Liver (tissue), 9 donors: Measurements from ENCODE around the gene C2. TPM values are rescaled to one million over a fixed set of nuclear protein-coding genes. Genes with fewer than 3 reads are reported as not detected.

ENCODE experiments used
- DNase-seq: peaks from one replicate; pipeline ENCODE4 v3.0.0-alpha.2; 2017; ENCODE audit warnings: low spot score
- H3K27ac ChIP-seq, 2 donors: one replicate each; pipeline ENCODE4 v1.7.0; 2013; ENCODE audit warnings: inconsistent platforms in 2 of 2, low read length in 2 of 2, control low read depth in 1 of 2, low read depth in 1 of 2, mild to moderate bottlenecking in 1 of 2
- H3K27me3 ChIP-seq, 4 donors: one replicate each; pipeline versions ENCODE4 v1.6.1 to v1.7.0; 2013; ENCODE audit warnings: low read length in 3 of 4, inconsistent platforms in 1 of 4, mild to moderate bottlenecking in 1 of 4, moderate library complexity in 1 of 4; ENCODE audit not compliant: control insufficient read depth in 4 of 4, insufficient read depth in 4 of 4
- H3K36me3 ChIP-seq, 4 donors: one replicate each; pipeline versions ENCODE4 v1.6.1 to v1.7.0; 2013; ENCODE audit warnings: low read length in 3 of 4, mild to moderate bottlenecking in 3 of 4, low read depth in 1 of 4, moderate library complexity in 1 of 4; ENCODE audit not compliant: control insufficient read depth in 4 of 4, insufficient read depth in 3 of 4
- H3K4me1 ChIP-seq, 4 donors: one replicate each; pipeline versions ENCODE4 v1.6.1 to v1.7.0; 2013; ENCODE audit warnings: low read length in 3 of 4, mild to moderate bottlenecking in 3 of 4, moderate library complexity in 1 of 4; ENCODE audit not compliant: control insufficient read depth in 4 of 4, insufficient read depth in 4 of 4
- H3K4me3 ChIP-seq, 3 donors: one replicate each; pipeline versions ENCODE4 v1.6.1 to v1.7.0; 2013; ENCODE audit warnings: low read length in 3 of 3, control low read depth in 1 of 3, low read depth in 1 of 3, mild to moderate bottlenecking in 1 of 3
- H3K9ac ChIP-seq, 2 donors: one replicate each; pipeline ENCODE4 v1.7.0; 2013; ENCODE audit warnings: low read length in 2 of 2, mild to moderate bottlenecking in 2 of 2, moderate library complexity in 2 of 2, control low read depth in 1 of 2, low read depth in 1 of 2
- H3K9me3 ChIP-seq, 4 donors: one replicate each; pipeline versions ENCODE4 v1.6.1 to v1.7.0; 2013; ENCODE audit warnings: low read length in 3 of 4; ENCODE audit not compliant: control insufficient read depth in 4 of 4
- ATF3 ChIP-seq: IDR thresholded peaks from 2 replicates; pipeline ENCODE4 v1.6.1; 2016; ENCODE audit warnings: antibody characterized with exemption
- CTCF ChIP-seq: fragments of 150-350 bp; IDR thresholded peaks from 2 replicates; pipeline ENCODE4 v1.5.1; 2017; ENCODE audit warnings: improper control_type of control experiment, low read depth, low read length; ENCODE audit not compliant: missing input control
- EGR1 ChIP-seq, 2 donors: IDR thresholded peaks; 2 replicates each; pipeline ENCODE4 v1.6.1; 2016 to 2018; ENCODE audit warnings: antibody characterized with exemption in 2 of 2, low read depth in 2 of 2
- FOXA1 ChIP-seq: IDR thresholded peaks from 2 replicates; pipeline ENCODE4 v1.6.1; 2016; ENCODE audit warnings: antibody characterized with exemption
- FOXA2 ChIP-seq: IDR thresholded peaks from 2 replicates; pipeline ENCODE4 v1.6.1; 2016; ENCODE audit warnings: antibody characterized with exemption
- GABPA ChIP-seq, 2 donors: IDR thresholded peaks in 1 of 2; conservative IDR thresholded peaks in 1 of 2; 2 replicates each; pipeline ENCODE4 v1.6.1; 2016; ENCODE audit warnings: antibody characterized with exemption in 2 of 2, mild to moderate bottlenecking in 1 of 2, moderate library complexity in 1 of 2
- HNF4A ChIP-seq, 2 donors: conservative IDR thresholded peaks; 2 replicates each; pipeline ENCODE4 v1.6.1; 2016; ENCODE audit warnings: antibody characterized with exemption in 2 of 2, mild to moderate bottlenecking in 2 of 2
- HNF4G ChIP-seq: IDR thresholded peaks from 2 replicates; pipeline ENCODE4 v1.6.1; 2016; ENCODE audit warnings: antibody characterized with exemption
- JUND ChIP-seq, 2 donors: IDR thresholded peaks; 2 replicates each; pipeline ENCODE4 v1.6.1; 2016; ENCODE audit warnings: antibody characterized with exemption in 2 of 2
- MAX ChIP-seq: IDR thresholded peaks from 2 replicates; pipeline ENCODE4 v1.6.1; 2016; ENCODE audit warnings: antibody characterized with exemption
- NR2F2 ChIP-seq: IDR thresholded peaks from 2 replicates; pipeline ENCODE4 v1.6.1; 2016; ENCODE audit warnings: antibody characterized with exemption
- RAD21 ChIP-seq, 2 donors: IDR thresholded peaks; 2 replicates each; pipeline ENCODE4 v1.6.1; 2016; ENCODE audit warnings: antibody characterized with exemption in 2 of 2, mild to moderate bottlenecking in 2 of 2
- REST ChIP-seq: IDR thresholded peaks from 2 replicates; pipeline ENCODE4 v1.6.1; 2016; ENCODE audit warnings: antibody characterized with exemption, mild to moderate bottlenecking
- RXRA ChIP-seq, 2 donors: IDR thresholded peaks; 2 replicates each; pipeline ENCODE4 v1.6.1; 2017 to 2018; ENCODE audit warnings: antibody characterized with exemption in 2 of 2, mild to moderate bottlenecking in 1 of 2
- SP1 ChIP-seq: IDR thresholded peaks from 2 replicates; pipeline ENCODE4 v1.6.1; 2018; ENCODE audit warnings: antibody characterized with exemption, mild to moderate bottlenecking
- TAF1 ChIP-seq: conservative IDR thresholded peaks from 2 replicates; pipeline ENCODE4 v1.6.1; 2016; ENCODE audit warnings: antibody characterized with exemption, mild to moderate bottlenecking
- YY1 ChIP-seq: IDR thresholded peaks from 2 replicates; pipeline ENCODE4 v1.6.1; 2016; ENCODE audit warnings: antibody characterized with exemption, mild to moderate bottlenecking
- ZBTB33 ChIP-seq: IDR thresholded peaks from 2 replicates; pipeline ENCODE4 v1.6.1; 2016; ENCODE audit warnings: antibody characterized with exemption
- WGBS: extraction: QIAGEN DNeasy Blood & Tissue Kit; methylation state at CpG from one replicate; pipeline ENCODE4 v1.1.7; 2013; 5-methylcytosine and 5-hydroxymethylcytosine counted together
- polyA plus RNA-seq, 2 donors: library from polyadenylated mRNA; stranded (reverse) in 1 of 2; unstranded in 1 of 2; fragments of 200-250 nt in 1 of 2; fragments of >200 nt in 1 of 2; fragmentation: Nextera tagmentation in 1 of 2; extraction: Ambion mirVana in 1 of 2; gene quantifications; one replicate each; pipeline versions ENCODE4 v1.2.1 to v1.2.3, GENCODE V29; 2013 to 2015
- total RNA-seq, 2 donors: library from RNA; depleted of rRNA; stranded (reverse); fragments of >200 nt; gene quantifications; one replicate each; pipeline ENCODE4 v1.2.3, GENCODE V29; 2014
- donor health status: healthy.
- donor health status: healthy.
- donor health status: healthy.
- donor health status: healthy.
- donor health status: healthy.

The C2 gene
- total and polyA plus RNA-seq, 4 donors = 212 to 522 (median 397) TPM

GRCh38 chr6:31884528-31885035 is 42.9 kb upstream of the C2 start:
- 98% methylated on average over 22 of the region's 22 CpGs for WGBS
- no peak for DNase-seq

More at GRCh38 chr6:31884528-31885035, 42.9 kb upstream of the C2 start:
- H3K4me1 ChIP-seq = no peaks in the 10 kb centered on the region
- peaks cover 21 to 84% (median 37%) of the 10 kb centered on the region in 4 donors for H3K36me3 ChIP-seq
- H3K9me3 ChIP-seq = no peaks in the 10 kb centered on the region
- H3K27ac ChIP-seq = no peak overlapping the region
- H3K4me3 ChIP-seq = no peak overlapping the region
- H3K9ac ChIP-seq = no peak overlapping the region
- TF ChIP-seq CTCF (no peak), FOXA1 (no peak), ATF3 (no peak), YY1 (no peak), FOXA2 (no peak), RXRA (IDR thresholded peaks at IDR 0.05) (no peak), ZBTB33 (no peak), NR2F2 (no peak), EGR1 (IDR thresholded peaks at IDR 0.05; ENCODE audit: low read depth in 2 of 2) (no peak), REST (no peak), SP1 (no peak), HNF4A (conservative IDR thresholded peaks at IDR 0.05) (no peak), GABPA (IDR thresholded peaks at IDR 0.05 in 1 of 2, conservative IDR thresholded peaks at IDR 0.05 in 1 of 2) (no peak), JUND (IDR thresholded peaks at IDR 0.05) (no peak), HNF4G (no peak), RAD21 (IDR thresholded peaks at IDR 0.05) (no peak), TAF1 (no peak), MAX (no peak)
- H3K27me3 ChIP-seq = no peaks in the 10 kb centered on the region
